Astrocyte (in vitro differentiated cells and primary cell): ENCODE measurements around the gene CLEC11A.

Source experiments
- EZH2 ChIP-seq: IDR thresholded peaks from 2 replicates; pipeline ENCODE4 v1.6.1; 2012; ENCODE audit warnings: mild to moderate bottlenecking, low read length, inconsistent platforms; ENCODE audit not compliant: insufficient read depth
- TF ChIP-seq, protein P1 (sequence below): IDR thresholded peaks from 2 replicates; pipeline ENCODE4 v1.5.1; 2011; ENCODE audit warnings: low read depth, mild to moderate bottlenecking, inconsistent platforms, low read length, moderate library complexity; ENCODE audit not compliant: insufficient read depth

DNA sequence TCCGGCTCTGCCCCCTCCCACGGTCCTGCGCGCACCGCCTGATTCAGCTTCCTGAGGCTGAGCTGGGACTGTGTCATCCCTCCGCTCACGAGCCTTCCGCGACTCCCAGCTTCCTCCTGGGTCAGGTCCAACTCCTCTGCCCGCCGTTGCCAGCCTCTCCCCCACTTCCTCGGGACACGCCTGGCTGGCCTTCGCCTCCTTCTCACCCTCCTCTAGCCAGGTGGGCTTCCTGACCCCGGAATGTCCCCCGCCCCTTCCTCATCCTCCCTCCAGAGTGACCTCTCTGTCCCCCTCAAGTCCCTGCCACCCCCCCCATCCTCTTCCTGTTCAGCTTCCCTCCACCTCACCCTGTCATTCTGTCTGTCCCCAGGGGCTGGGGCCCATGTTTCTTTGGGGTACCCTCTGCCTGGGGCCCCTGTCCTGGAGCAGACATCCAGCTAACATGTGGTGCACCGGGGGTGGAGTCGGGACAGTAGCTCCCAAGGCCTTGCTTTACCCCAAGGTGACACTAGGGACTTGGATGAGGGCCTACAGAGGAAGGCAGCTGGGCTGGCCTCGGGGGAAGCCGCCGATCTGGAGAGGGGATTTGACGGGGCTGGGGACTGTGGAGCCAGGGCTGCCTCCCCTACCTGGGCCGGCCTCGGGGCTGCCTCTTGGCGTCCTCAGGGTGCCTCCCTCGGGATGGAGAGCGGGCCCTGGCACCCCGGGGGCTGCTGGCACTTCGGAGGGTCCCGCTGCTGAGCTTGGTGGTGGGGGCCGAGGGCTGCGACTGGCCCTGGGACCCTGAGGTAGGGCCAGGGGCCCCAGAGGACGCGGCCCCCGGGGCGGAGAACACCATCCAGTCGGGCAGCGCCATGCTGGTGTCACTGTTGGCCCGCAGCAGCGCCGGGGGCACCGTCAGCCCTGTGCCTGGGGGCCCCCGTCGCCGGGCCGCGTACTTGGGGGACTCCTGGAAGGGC is 20.0 kb upstream of the CLEC11A start:
- TF ChIP-seq, protein P1, sequence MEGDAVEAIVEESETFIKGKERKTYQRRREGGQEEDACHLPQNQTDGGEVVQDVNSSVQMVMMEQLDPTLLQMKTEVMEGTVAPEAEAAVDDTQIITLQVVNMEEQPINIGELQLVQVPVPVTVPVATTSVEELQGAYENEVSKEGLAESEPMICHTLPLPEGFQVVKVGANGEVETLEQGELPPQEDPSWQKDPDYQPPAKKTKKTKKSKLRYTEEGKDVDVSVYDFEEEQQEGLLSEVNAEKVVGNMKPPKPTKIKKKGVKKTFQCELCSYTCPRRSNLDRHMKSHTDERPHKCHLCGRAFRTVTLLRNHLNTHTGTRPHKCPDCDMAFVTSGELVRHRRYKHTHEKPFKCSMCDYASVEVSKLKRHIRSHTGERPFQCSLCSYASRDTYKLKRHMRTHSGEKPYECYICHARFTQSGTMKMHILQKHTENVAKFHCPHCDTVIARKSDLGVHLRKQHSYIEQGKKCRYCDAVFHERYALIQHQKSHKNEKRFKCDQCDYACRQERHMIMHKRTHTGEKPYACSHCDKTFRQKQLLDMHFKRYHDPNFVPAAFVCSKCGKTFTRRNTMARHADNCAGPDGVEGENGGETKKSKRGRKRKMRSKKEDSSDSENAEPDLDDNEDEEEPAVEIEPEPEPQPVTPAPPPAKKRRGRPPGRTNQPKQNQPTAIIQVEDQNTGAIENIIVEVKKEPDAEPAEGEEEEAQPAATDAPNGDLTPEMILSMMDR = no peak
- TF ChIP-seq EZH2 = no peak
